ENCODE results near the gene GRK2.

DNA sequence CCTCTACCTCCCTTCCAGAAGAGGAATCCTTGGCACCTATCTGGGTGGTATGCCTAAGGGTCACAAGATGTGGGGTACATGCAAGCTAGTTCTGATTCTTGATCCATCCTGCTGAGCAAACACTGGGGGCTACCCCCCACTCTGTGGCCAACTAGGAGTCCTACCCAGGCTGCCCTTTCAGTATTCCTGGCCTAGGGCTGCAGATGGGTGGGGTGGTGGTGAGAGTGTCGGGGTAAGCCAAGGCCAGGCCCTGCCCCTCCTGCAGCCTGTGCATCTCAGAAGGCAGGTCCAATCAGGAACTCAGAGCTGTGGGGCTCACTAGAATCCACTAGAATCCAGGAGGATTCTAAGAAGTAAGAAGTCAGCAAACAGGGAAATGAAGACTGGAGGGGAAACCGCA, 47.9 kb downstream of the GRK2 start:
- TF ChIP-seq, protein P1, sequence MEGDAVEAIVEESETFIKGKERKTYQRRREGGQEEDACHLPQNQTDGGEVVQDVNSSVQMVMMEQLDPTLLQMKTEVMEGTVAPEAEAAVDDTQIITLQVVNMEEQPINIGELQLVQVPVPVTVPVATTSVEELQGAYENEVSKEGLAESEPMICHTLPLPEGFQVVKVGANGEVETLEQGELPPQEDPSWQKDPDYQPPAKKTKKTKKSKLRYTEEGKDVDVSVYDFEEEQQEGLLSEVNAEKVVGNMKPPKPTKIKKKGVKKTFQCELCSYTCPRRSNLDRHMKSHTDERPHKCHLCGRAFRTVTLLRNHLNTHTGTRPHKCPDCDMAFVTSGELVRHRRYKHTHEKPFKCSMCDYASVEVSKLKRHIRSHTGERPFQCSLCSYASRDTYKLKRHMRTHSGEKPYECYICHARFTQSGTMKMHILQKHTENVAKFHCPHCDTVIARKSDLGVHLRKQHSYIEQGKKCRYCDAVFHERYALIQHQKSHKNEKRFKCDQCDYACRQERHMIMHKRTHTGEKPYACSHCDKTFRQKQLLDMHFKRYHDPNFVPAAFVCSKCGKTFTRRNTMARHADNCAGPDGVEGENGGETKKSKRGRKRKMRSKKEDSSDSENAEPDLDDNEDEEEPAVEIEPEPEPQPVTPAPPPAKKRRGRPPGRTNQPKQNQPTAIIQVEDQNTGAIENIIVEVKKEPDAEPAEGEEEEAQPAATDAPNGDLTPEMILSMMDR (IDR thresholded peaks at IDR 0.05; ENCODE audit: low read depth, low read length): no peak
- TF ChIP-seq EZH2phosphoT487 (IDR thresholded peaks at IDR 0.05; ENCODE audit: low read depth): no peak
